GM21723 (cell line): Measurements from ENCODE around the gene METTL16.
"Not testable (repeated sequence)": the region's sequence is repeated elsewhere in the genome, so short reads cannot be mapped to it uniquely, and the experiment has no call there.

ENCODE experiments used
- ATAC-seq: cut with Tn5 transposase; IDR thresholded peaks from one replicate; pipeline ENCODE4 v1.9.1; 2021; ENCODE audit warnings: mild to moderate bottlenecking, moderate library complexity; ENCODE audit not compliant: unreplicated experiment

METTL16 gene

DNA sequence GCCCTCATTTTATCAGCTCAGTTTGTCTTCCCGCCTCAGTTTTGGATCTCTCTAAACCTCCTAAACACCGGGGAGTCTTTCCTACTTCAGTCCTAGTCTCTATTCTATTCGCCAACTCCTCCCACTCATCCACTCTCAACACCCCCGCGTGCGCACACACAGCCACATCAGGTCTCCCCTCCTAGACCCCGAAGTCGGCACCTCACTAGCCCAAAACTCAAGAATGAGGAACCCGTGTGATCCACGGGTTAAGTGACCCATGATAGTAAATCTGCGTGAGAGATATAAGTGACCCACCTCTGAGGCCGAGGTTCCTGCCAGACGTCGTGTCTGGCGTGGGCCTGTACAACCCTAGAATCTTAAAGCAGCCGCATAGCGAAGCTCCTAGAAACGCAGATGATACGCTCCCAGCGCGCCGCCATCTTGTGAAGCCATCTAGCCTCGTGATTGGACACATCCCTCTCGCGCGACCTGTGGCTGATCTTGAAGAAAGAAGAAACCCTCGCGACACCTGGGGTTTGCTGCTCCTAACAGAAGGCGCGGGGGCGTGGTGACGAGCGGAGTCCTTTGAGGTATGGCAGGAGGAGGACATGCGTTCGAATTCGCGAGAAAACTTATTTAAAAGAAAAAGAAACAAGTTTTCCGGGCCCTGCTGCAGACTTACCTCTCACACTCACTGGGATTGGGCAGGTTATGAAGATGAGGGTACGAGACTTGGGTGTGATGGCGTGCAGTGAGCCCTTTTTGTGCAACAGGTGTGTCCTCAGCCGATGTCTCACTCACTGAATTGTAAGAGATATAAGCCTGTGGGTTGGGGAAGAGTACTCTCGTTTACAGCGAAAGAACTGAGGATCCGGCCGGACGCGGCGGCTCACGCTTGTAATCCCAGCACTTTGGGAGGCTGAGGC is at the start of gene METTL16:
Gene METTL16, minus strand, starts transcription at position 427 of the 908 bp plus-strand sequence. CDS start 9,557 bp downstream, outside the sequence.
- ATAC-seq = peak; percentile 96

- no peak for ATAC-seq
Observed at GRCh38 chr17:2560658-2561057, 49.0 kb upstream of the METTL16 start.

DNA sequence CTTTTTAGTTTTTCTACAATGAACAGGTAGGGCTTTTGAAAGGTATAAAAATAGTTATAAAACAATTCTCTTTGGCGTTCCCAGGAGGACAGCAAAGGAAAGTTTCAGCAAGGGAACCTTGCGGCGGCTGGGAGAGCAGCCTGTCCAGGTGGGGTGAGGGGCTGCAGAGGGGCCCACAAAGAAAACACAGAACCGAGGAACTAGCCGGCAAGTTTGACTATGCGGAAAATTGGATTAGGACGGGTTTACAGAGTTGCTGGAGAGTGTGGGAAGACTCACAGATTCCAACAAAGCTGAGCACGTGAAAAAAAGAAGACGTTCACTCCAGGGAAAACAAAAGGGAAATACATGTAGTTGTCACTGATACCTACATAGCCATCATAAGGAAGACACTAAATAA is 40.2 kb upstream of the METTL16 start:
- ATAC-seq = no peak

DNA sequence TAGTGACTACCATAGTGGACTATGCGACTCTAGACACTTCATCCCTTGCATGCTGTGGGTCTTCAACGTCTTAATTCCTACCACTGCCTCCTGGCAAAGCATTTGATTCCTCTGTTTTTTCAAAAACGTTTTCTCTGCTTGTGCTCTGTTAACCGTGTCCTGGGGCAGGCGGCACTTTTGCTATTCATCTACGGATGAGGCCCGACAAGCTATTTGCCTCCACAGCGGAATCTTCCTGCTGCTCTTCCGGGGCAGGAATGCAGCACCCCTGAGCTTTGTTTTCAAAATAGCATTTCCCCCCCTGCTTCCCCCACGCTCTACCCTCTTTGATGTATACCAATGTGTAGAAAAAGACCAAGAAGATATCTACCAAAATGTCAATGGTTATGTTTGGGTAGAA is 39.8 kb upstream of the METTL16 start:
- no peak for ATAC-seq

- ATAC-seq = no peak
Observed at GRCh38 chr17:2549392-2550211, 37.9 kb upstream of the METTL16 start.

- not testable (repeated sequence) for ATAC-seq
Observed at GRCh38 chr17:2548026-2548425, 36.3 kb upstream of the METTL16 start.

DNA sequence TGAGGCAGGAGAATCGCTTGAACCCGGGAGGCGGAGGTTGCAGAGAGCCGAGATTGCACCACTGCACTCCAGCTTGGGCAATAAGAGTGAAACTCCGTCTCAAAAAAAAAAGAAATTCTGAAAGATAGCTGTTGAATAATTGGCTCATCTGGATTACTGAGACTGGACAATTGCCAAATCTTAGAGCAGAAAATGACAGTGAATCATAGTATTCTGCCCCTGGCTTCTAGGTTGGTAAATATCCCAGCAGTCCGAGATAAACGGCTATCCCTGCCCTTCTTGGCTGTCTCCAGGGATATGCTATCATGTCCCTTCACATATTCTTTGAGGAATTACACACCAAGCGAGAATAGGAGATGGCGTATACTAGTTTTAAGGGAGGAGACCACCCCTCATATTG is 35.5 kb upstream of the METTL16 start:
- ATAC-seq = no peak

GRCh38 chr17:2545393-2545792 is 33.7 kb upstream of the METTL16 start:
- ATAC-seq = no peak

- no peak for ATAC-seq
Observed at GRCh38 chr17:2542456-2542855, 30.8 kb upstream of the METTL16 start.

DNA sequence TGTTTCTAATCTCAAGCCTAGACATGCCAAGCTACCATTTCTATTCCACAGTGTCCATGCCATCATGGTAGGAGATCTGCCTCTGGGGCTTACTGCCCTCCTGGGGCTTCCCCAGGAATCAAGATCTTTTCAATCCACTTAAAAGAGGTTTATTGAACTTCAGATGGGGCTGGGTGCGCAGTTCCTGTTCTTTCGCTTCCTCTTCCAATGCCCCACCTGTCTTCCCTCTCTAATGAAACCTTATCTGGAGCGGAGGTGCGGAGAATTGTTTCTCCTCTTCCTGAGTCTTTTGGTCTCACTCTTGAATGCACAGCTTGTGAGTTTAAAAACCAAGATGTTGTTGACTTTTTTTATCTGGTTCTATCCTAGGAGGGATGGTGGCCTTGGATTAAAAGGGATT is 30.4 kb upstream of the METTL16 start:
- no peak for ATAC-seq

- ATAC-seq = not testable (repeated sequence)
Observed at GRCh38 chr17:2537579-2537978, 25.9 kb upstream of the METTL16 start.

DNA sequence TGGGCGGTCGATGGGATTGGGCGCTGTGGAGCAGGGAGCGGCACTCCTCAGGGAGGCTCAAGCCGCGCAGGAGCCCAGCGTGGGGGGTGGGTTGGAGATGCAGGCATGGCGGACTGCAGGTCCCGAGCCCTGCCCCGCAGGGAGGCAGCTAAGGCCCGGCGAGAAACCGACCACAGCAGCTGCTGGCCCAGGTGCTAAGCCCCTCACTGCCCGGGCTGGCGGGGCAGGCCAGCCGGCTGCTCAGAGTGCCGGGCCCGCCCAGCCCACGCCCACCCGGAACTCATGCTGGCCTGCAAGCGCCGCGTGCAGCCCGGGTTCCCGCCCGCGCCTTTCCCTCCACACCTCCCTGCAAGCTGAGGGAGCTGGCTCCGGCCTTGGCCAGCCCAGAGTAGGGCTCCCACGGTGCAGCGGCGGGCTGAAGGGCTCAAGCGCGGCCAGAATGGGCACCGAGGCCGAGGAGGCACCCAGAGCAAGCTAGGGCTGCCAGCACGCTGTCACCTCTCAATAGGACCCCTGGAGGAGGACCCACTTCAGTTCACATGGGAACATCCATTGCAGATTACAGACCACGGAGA is 20.5 kb upstream of the METTL16 start:
- no peak for ATAC-seq

GRCh38 chr17:2531243-2531954 is 19.7 kb upstream of the METTL16 start:
- ATAC-seq = not testable (repeated sequence)

- ATAC-seq = not testable (repeated sequence)
Observed at GRCh38 chr17:2521775-2522410, 10.2 kb upstream of the METTL16 start.

- no peak for ATAC-seq
Observed at GRCh38 chr17:2521257-2521656, 9.6 kb upstream of the METTL16 start.

DNA sequence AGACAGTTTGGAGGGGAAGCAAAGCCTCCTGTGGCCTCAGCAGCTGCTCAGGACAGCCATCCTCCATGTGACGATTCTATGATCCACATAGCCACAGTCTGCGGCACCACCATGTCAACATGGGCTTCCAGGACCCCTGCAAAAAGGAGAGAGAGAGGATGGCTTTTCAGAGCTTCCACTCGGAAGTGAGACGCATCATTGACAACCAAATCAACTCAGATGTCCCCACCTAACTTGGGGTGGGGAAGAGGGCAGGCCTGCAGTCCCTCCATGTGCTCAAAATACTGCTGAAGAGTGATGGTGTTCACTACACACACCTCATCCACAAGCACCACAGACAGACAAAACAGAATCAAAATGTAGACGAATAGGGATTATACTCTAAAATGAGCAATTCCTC is 5.9 kb upstream of the METTL16 start:
- ATAC-seq = no peak

DNA sequence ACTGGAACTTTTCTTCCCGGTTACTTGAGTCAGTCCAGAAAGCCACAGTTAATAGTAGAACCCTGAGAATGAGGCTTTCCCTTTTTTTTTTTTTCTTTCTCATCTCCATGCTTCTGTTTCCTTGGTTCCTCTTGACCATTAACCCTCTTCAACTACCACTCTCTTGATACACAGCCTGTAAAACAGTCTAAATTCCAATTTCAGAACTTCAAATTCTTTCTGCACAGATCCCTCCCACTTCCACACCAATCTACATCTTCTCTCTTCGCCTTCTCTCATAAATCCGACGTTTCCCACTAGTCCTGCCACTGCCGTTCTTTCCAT is 588 bp downstream of the METTL16 start:
- ATAC-seq = no peak

GRCh38 chr17:2510559-2510958 is 1.1 kb downstream of the METTL16 start:
- ATAC-seq = no peak

GRCh38 chr17:2508035-2508434 is 3.7 kb downstream of the METTL16 start:
- no peak for ATAC-seq

- not testable (repeated sequence) for ATAC-seq
Observed at GRCh38 chr17:2507015-2507414, 4.7 kb downstream of the METTL16 start.
